GM18909 (cell line): ENCODE results near the gene RPL35.

Experiments
- ATAC-seq: cut with Tn5 transposase; IDR thresholded peaks from one replicate; pipeline ENCODE4 v1.9.1; 2021; ENCODE audit warnings: mild to moderate bottlenecking; ENCODE audit not compliant: unreplicated experiment, poor library complexity

Gene RPL35

GRCh38 chr9:124829334-124829669 lies 32.5 kb downstream of the RPL35 start:
- no peak for ATAC-seq

GRCh38 chr9:124828489-124829333 lies 33.0 kb downstream of the RPL35 start:
- ATAC-seq: no peak

GRCh38 chr9:124820698-124821623 lies 40.8 kb downstream of the RPL35 start:
- no peak for ATAC-seq

- ATAC-seq: no peak
These were observed 43.1 kb downstream of the RPL35 start for GRCh38 chr9:124818431-124819281.

- no peak for ATAC-seq
These were observed 46.2 kb downstream of the RPL35 start for GRCh38 chr9:124815601-124816000.

- no peak for ATAC-seq
These were observed 47.6 kb downstream of the RPL35 start for GRCh38 chr9:124814164-124814535.

GRCh38 chr9:124813501-124814163 lies 48.1 kb downstream of the RPL35 start:
- ATAC-seq: no peak

GRCh38 chr9:124813041-124813440 lies 48.7 kb downstream of the RPL35 start:
- no peak for ATAC-seq

GRCh38 chr9:124812441-124812876 lies 49.3 kb downstream of the RPL35 start:
- ATAC-seq: no peak

- ATAC-seq: no peak
These were observed 50.9 kb downstream of the RPL35 start for GRCh38 chr9:124810663-124811355.

GRCh38 chr9:124809741-124810500 lies 51.8 kb downstream of the RPL35 start:
- ATAC-seq: no peak

- ATAC-seq: no peak
These were observed 52.5 kb downstream of the RPL35 start for GRCh38 chr9:124809211-124809610.

GRCh38 chr9:124808246-124808956 lies 53.4 kb downstream of the RPL35 start:
- ATAC-seq: no peak
